ENCODE measurements around the gene DPF3.

- TF ChIP-seq CTCF (IDR thresholded peaks at IDR 0.05) (no peak), POLR2A (IDR thresholded peaks at IDR 0.05) (no peak)
Observed at GRCh38 chr14:72726444-72726843, 167.5 kb downstream of the DPF3 start.
